ENCODE results near the gene PDE2A.

The PDE2A gene

DNA sequence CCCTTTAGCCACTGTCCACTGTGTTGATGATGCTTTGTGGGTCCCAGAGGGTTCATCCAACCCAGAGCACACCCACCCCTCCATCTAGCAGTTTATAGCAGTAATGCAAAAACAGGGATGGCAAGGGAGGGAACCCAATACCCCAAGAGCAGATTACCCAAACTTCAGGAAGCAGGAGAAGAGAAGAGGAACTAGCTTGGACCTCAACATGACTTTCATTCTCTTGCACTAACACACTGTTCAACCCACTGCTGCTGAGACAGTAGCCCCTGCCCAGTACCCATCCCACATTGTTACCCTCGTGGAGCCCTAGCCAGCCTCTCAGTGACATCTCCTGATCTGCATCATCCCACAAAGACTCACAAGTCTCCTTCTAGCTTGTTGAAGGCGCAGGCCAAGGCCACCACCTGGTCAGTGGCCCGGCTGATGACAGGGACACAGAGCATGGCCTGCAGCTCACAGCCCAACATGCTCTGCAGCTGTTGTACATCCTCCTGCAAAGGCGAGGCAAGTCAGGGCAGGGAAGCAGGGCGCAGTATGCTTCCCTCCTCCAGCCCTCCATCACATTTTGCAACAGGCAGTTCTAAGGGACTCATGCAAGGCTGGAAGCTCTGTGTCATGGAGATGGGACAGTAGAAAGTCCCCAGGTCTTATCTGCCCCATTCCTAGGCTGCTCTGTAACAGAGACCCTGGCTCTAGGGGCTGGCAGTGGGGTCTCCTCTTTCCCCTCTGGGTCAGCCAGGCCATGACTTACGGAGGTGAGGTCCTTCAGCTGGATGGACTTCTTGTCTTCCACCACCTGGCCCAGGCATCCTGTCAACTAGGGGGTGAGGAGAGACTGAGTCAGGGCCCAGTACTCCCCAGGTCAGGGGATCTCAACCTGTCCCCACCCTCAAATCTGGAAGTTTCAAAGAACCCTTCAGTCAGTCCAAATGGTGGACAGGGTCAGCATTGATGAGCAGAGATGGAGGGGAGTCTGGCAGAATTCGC is 85.5 kb downstream of the PDE2A start:
- H3K4me3 ChIP-seq (replicated peaks; ENCODE audit: low read depth, low read length), result no peak overlapping the region
- no peak for DNase-seq (ENCODE audit: extremely low read depth, insufficient read length)
- H3K36me3 ChIP-seq (ENCODE audit: control insufficient read depth, insufficient read depth, low read length), result no peaks in the 10 kb centered on the region
- TF ChIP-seq, protein P1, sequence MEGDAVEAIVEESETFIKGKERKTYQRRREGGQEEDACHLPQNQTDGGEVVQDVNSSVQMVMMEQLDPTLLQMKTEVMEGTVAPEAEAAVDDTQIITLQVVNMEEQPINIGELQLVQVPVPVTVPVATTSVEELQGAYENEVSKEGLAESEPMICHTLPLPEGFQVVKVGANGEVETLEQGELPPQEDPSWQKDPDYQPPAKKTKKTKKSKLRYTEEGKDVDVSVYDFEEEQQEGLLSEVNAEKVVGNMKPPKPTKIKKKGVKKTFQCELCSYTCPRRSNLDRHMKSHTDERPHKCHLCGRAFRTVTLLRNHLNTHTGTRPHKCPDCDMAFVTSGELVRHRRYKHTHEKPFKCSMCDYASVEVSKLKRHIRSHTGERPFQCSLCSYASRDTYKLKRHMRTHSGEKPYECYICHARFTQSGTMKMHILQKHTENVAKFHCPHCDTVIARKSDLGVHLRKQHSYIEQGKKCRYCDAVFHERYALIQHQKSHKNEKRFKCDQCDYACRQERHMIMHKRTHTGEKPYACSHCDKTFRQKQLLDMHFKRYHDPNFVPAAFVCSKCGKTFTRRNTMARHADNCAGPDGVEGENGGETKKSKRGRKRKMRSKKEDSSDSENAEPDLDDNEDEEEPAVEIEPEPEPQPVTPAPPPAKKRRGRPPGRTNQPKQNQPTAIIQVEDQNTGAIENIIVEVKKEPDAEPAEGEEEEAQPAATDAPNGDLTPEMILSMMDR (IDR thresholded peaks at IDR 0.05; ENCODE audit: insufficient read depth, low read length, poor library complexity, severe bottlenecking), result no peak
- H3K27me3 ChIP-seq (replicated peaks; ENCODE audit: control insufficient read depth, insufficient read depth, low read length), result peaks cover 3% of the 10 kb centered on the region

DNA sequence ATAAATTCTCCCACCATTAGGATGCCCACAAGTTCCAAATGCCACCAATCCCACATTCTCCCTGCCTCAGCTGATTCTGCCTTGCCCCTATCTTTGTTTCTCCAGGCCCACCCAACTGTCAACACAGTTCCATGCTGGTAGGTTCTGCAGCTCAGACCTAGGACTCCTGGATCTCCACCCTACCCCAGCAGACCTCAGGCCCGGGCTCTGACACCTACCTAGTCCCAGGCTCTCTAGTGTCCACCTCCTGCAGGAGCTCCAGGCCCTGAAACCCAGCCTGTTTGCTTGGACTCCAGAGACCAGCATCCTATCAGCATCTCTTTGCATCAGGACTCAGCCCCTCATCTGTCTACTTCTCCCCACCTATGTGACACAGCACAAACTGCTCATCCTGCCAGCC is 86.5 kb downstream of the PDE2A start:
- TF ChIP-seq, protein P1 (IDR thresholded peaks at IDR 0.05; ENCODE audit: insufficient read depth, low read length, poor library complexity, severe bottlenecking), result no peak
- no peaks in the 10 kb centered on the region for H3K36me3 ChIP-seq (ENCODE audit: control insufficient read depth, insufficient read depth, low read length)
- no peak for DNase-seq (ENCODE audit: extremely low read depth, insufficient read length)
- no peak overlapping the region for H3K4me3 ChIP-seq (replicated peaks; ENCODE audit: low read depth, low read length)
- H3K27me3 ChIP-seq (replicated peaks; ENCODE audit: control insufficient read depth, insufficient read depth, low read length), result peaks cover 3% of the 10 kb centered on the region

DNA sequence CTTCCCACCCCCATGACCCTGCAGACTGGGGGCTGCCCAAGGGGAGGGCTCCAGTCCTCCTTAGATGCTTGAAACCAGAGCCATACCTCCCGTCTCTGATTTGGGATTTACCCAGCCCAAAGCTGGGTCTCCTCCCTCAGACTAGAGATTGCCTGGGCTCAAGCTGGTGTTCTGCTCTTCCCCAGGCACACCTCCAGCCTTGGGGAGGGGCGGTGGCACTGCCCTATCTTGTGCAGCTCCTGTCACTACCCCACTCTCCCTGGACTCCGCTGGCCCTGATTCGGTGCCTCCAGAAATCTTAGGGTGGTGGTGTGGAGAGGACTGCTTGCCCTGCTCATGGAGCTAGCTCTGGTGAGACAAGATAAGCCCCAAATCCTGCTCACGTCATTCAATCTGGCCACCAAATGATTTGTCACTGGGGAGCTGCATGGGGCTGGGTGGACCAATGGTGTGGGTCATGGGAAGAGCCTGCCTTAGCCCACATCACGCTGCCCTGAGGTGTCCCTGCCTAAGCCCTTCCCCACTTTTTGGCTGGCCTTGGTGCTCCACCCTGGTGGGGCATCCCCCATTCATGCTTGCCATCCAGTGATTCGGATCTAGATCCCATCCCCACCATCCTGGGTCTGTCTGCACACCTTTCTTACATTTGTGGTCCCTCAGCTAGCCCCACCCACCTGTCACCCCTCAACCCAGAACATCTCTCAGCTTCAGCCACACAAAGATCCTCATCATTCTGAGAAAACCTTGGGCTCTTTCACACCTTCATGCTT is 87.7 kb downstream of the PDE2A start:
- H3K36me3 ChIP-seq (ENCODE audit: control insufficient read depth, insufficient read depth, low read length), result no peaks in the 10 kb centered on the region
- no peak for DNase-seq (ENCODE audit: extremely low read depth, insufficient read length)
- H3K4me3 ChIP-seq (replicated peaks; ENCODE audit: low read depth, low read length), result no peak overlapping the region
- TF ChIP-seq, protein P1 (IDR thresholded peaks at IDR 0.05; ENCODE audit: insufficient read depth, low read length, poor library complexity, severe bottlenecking), result no peak
- H3K27me3 ChIP-seq (replicated peaks; ENCODE audit: control insufficient read depth, insufficient read depth, low read length), result peaks cover 2% of the 10 kb centered on the region

DNA sequence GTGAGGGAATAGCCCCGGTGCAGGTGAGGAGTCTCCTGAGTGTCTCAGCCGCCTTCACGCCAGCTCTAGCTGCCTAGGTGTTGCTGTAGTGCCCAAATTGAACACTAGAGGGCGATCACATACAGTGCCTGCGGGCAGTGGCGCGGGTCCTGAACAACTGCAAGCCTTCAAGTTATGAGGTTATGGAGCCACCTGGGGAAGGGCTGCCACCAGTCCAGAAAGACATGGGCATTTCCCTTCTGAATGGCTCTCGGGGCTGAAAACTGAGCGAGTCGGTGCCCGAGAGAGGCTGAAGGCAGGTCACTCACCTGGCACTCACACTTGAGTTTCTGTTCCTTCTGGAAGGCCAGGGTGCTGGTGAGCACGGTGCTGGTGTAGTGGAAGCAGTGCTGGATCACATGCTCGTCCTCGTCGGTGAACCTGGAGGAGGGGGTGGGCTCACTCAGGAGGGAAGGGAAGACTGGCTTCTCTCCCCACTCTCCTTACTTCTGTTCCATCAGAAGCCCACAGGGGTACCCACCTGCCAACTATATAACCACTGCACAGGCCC is 88.4 kb downstream of the PDE2A start:
- TF ChIP-seq, protein P1 (IDR thresholded peaks at IDR 0.05; ENCODE audit: insufficient read depth, low read length, poor library complexity, severe bottlenecking), result peak; percentile 88
- no peaks in the 10 kb centered on the region for H3K36me3 ChIP-seq (ENCODE audit: control insufficient read depth, insufficient read depth, low read length)
- no peak overlapping the region for H3K4me3 ChIP-seq (replicated peaks; ENCODE audit: low read depth, low read length)
- peaks cover 1% of the 10 kb centered on the region for H3K27me3 ChIP-seq (replicated peaks; ENCODE audit: control insufficient read depth, insufficient read depth, low read length)
- peak; percentile 41 for DNase-seq (ENCODE audit: extremely low read depth, insufficient read length)

DNA sequence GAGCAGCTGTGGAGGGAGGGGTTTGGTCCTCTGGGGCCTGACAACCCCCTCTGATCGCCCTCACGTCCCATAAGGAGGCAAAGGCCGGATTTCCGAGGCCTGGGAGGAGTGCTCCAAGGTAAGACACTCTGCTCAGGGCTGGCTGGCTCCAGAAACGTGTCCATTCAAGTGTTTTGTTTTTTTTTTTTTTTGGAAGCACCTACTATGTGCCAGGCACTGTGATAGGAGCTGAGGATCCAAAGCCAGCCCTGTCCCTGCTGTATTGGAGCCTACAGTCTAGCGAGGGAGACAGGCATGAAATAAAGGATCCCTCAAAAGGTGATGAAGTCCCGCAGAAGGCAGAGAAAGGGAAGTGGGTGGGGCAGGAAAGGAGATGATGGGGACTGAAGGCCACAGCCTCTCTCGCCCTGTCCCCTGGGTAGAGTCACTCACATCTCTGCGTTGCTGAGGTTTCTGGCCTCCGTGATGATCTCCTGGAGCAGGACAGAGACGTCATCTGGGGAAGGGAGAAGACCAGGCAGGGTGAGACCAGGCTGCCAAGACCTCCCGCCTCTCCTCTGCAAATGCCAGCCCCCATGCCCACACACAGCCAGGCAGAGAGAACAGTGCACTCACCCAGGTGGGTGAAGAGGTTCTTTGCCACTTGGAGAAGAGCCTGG is 89.2 kb downstream of the PDE2A start:
- DNase-seq (ENCODE audit: extremely low read depth, insufficient read length), result no peak
- peaks cover 1% of the 10 kb centered on the region for H3K27me3 ChIP-seq (replicated peaks; ENCODE audit: control insufficient read depth, insufficient read depth, low read length)
- TF ChIP-seq, protein P1 (IDR thresholded peaks at IDR 0.05; ENCODE audit: insufficient read depth, low read length, poor library complexity, severe bottlenecking), result no peak
- H3K4me3 ChIP-seq (replicated peaks; ENCODE audit: low read depth, low read length), result no peak overlapping the region
- no peaks in the 10 kb centered on the region for H3K36me3 ChIP-seq (ENCODE audit: control insufficient read depth, insufficient read depth, low read length)
